Upper lobe of left lung (tissue), 6 donors: Measurements from ENCODE around the gene ZSWIM6. TPM values are rescaled to one million over a fixed set of nuclear protein-coding genes. Genes with fewer than 3 reads are reported as not detected.

Experiments used
- ATAC-seq, 2 donors: fragments of 200-7000 bp; cut with Tn5 transposase; one replicate each; pipeline ENCODE4 v1.9.1; 2022; ENCODE audit warnings: mild to moderate bottlenecking in 2 of 2, moderate library complexity in 2 of 2; ENCODE audit not compliant: low FRiP score in 2 of 2
- DNase-seq, 2 donors: peaks; one replicate each; pipeline ENCODE4 v3.0.0-alpha.2; 2019 to 2020
- H3K27ac ChIP-seq, 4 donors: fragments of 200-600 bp; sonication (generic); one replicate each; pipeline ENCODE4 v1.5.1; 2016 to 2019
- H3K27me3 ChIP-seq, 4 donors: fragments of 200-600 bp; sonication (generic); one replicate each; pipeline ENCODE4 v1.5.1; 2017 to 2019
- H3K36me3 ChIP-seq, 4 donors: fragments of 200-600 bp; sonication (generic); one replicate each; pipeline ENCODE4 v1.5.1; 2016 to 2019
- H3K4me1 ChIP-seq, 4 donors: fragments of 200-600 bp; sonication (generic); one replicate each; pipeline ENCODE4 v1.5.1; 2018 to 2019
- H3K4me3 ChIP-seq, 4 donors: fragments of 200-600 bp; sonication (generic); one replicate each; pipeline ENCODE4 v1.5.1; 2017 to 2019; ENCODE audit warnings: mild to moderate bottlenecking in 2 of 4, moderate library complexity in 1 of 4
- H3K9me3 ChIP-seq, 4 donors: fragments of 200-600 bp; sonication (generic); one replicate each; pipeline ENCODE4 v1.5.1; 2018 to 2019
- CTCF ChIP-seq, 6 experiments: fragments of 450-650 bp in 4 of 6; fragments of 200-600 bp in 2 of 6; sonication (generic) in 2 of 6; IDR thresholded peaks; one replicate each; pipeline ENCODE4 v1.5.1; 2016 to 2019; ENCODE audit warnings: antibody characterized with exemption in 6 of 6
- EP300 ChIP-seq, 4 donors: sonication (generic); formaldehyde crosslinking; IDR thresholded peaks; one replicate each; pipeline ENCODE4 v1.5.1; 2017; ENCODE audit warnings: antibody characterized with exemption in 4 of 4, control low read depth in 2 of 4
- POLR2A ChIP-seq, 4 donors: fragments of 450-650 bp; IDR thresholded peaks; one replicate each; pipeline ENCODE4 v1.5.1; 2016 to 2017; ENCODE audit warnings: antibody characterized with exemption in 4 of 4, mild to moderate bottlenecking in 2 of 4
- POLR2AphosphoS5 ChIP-seq, 2 donors: sonication (generic); formaldehyde crosslinking; IDR thresholded peaks; one replicate each; pipeline ENCODE4 v1.5.1; 2017; ENCODE audit warnings: antibody characterized with exemption in 2 of 2
- WGBS, 2 donors: methylation state at CpG; one replicate each; pipeline ENCODE4 v1.1.5; 2017 to 2018; 5-methylcytosine and 5-hydroxymethylcytosine counted together
- total RNA-seq, 6 donors: library from RNA; depleted of rRNA in 4 of 6; stranded (reverse); fragments of >200 nt in 4 of 6; gene quantifications; one replicate each; pipeline versions ENCODE4 v1.1.0 to v1.2.1, GENCODE V29; 2016 to 2021
- donor health status: DM: no; HTN: no; CAD: no; lungs with moderate emphysema.
- donor health status: DM: no; HTN: yes; CAD: no; lungs with severe emphysema.

The ZSWIM6 gene
- total RNA-seq, 6 donors from 2014 or later: 10.5 to 22.3 (median 15.7) TPM

GRCh38 chr5:61298580-61298979 lies 33.5 kb upstream of the ZSWIM6 start:
- peaks cover 17 to 26% (median 18%) of the 10 kb centered on the region in 4 donors for H3K4me1 ChIP-seq
- WGBS, 2 donors: 64% methylated on average over 6 of the region's 6 CpGs
- DNase-seq: no peak
- no peak overlapping the region for H3K27ac ChIP-seq
- no peaks in the 10 kb centered on the region for H3K27me3 ChIP-seq
- no peak for ATAC-seq
- no peaks in the 10 kb centered on the region for H3K36me3 ChIP-seq
- no peaks in the 10 kb centered on the region for H3K9me3 ChIP-seq
- TF ChIP-seq CTCF (IDR thresholded peaks at IDR 0.05): no peak
- TF ChIP-seq POLR2A (IDR thresholded peaks at IDR 0.05): no peak
- no peak for TF ChIP-seq POLR2AphosphoS5 (IDR thresholded peaks at IDR 0.05)
- no peak for TF ChIP-seq EP300 (IDR thresholded peaks at IDR 0.05)
- H3K4me3 ChIP-seq: no peak overlapping the region

- DNase-seq: no peak
- Histone ChIP-seq H3K27ac (no peak overlapping the region), H3K4me1 (peaks cover 19 to 26% (median 23%) of the 10 kb centered on the region in 4 donors), H3K36me3 (no peaks in the 10 kb centered on the region), H3K4me3 (no peak overlapping the region), H3K27me3 (no peaks in the 10 kb centered on the region), H3K9me3 (no peaks in the 10 kb centered on the region)
- no peak for ATAC-seq
- TF ChIP-seq CTCF (IDR thresholded peaks at IDR 0.05) (no peak), POLR2AphosphoS5 (IDR thresholded peaks at IDR 0.05) (no peak), EP300 (IDR thresholded peaks at IDR 0.05) (no peak), POLR2A (IDR thresholded peaks at IDR 0.05) (no peak)
- WGBS, 2 donors: 74 to 93% methylated on average over 5 of the region's 5 CpGs
Observed at GRCh38 chr5:61299261-61299681, 32.8 kb upstream of the ZSWIM6 start.

- WGBS, 2 donors: 50 to 65% methylated on average over 9 of the region's 9 CpGs
- Histone ChIP-seq H3K4me3 (no peak overlapping the region), H3K4me1 (peaks cover 19 to 33% (median 29%) of the 10 kb centered on the region in 4 donors)
Observed at GRCh38 chr5:61301341-61302199, 30.5 kb upstream of the ZSWIM6 start.

GRCh38 chr5:61302200-61302563 lies 29.9 kb upstream of the ZSWIM6 start:
- no peak for TF ChIP-seq CTCF (IDR thresholded peaks at IDR 0.05)
- no peak for TF ChIP-seq POLR2A (IDR thresholded peaks at IDR 0.05)
- TF ChIP-seq EP300 (IDR thresholded peaks at IDR 0.05): no peak
- no peak for TF ChIP-seq POLR2AphosphoS5 (IDR thresholded peaks at IDR 0.05)
- H3K36me3 ChIP-seq: no peaks in the 10 kb centered on the region
- ATAC-seq (no peak), DNase-seq (no peak)
- peak overlapping the region; percentile 38 to 74 (median 60) for H3K27ac ChIP-seq
- H3K9me3 ChIP-seq: no peaks in the 10 kb centered on the region
- WGBS, 2 donors: 90 to 97% methylated on average over 4 of the region's 4 CpGs
- H3K4me1 ChIP-seq: peaks cover 19 to 33% (median 29%) of the 10 kb centered on the region in 4 donors
- no peaks in the 10 kb centered on the region for H3K27me3 ChIP-seq
- H3K4me3 ChIP-seq: no peak overlapping the region

More at GRCh38 chr5:61301341-61302199, 30.5 kb upstream of the ZSWIM6 start:
- Histone ChIP-seq H3K9me3 (no peaks in the 10 kb centered on the region), H3K27me3 (no peaks in the 10 kb centered on the region), H3K36me3 (no peaks in the 10 kb centered on the region), H3K27ac (peak overlapping the region; percentile 38 to 74 (median 60))
- peak; percentile 91 to 94 for ATAC-seq
- DNase-seq: peak in 1 of 2 donors; percentile 86
- peak in 1 of 4 donors; percentile 42 for TF ChIP-seq POLR2A (IDR thresholded peaks at IDR 0.05)
- TF ChIP-seq CTCF (IDR thresholded peaks at IDR 0.05): no peak
- TF ChIP-seq EP300 (IDR thresholded peaks at IDR 0.05): peak in 1 of 4 donors; percentile 7
- peak; percentile 47 to 55 for TF ChIP-seq POLR2AphosphoS5 (IDR thresholded peaks at IDR 0.05)
